Neural progenitor cell (in vitro differentiated cells): ENCODE data around the gene ZXDC. TPM values are rescaled to one million over a fixed set of nuclear protein-coding genes. Genes with fewer than 3 reads are reported as not detected.

Experiments used
- DNase-seq: peaks from one replicate; pipeline ENCODE4 v3.0.0-alpha.2; 2016; ENCODE audit warnings: low spot score
- H2AFZ ChIP-seq: fragments of 200-600 bp; sonication (generic); replicated peaks from 2 replicates; pipeline ENCODE4 v1.6.1; 2016; ENCODE audit warnings: antibody characterized with exemption
- H3F3A ChIP-seq: fragments of 200-600 bp; sonication (generic); 2 replicates; pipeline ENCODE4 v1.6.1; 2016; ENCODE audit warnings: antibody characterized with exemption, low read depth
- H3K27ac ChIP-seq: fragments of 200-600 bp; sonication (generic); 2 replicates; pipeline ENCODE4 v1.5.1; 2016; ENCODE audit warnings: mild to moderate bottlenecking
- H3K27me3 ChIP-seq: fragments of 200-600 bp; sonication (generic); 2 replicates; pipeline ENCODE4 v1.6.1; 2016; ENCODE audit warnings: mild to moderate bottlenecking, moderate library complexity
- H3K36me3 ChIP-seq: fragments of 200-600 bp; sonication (generic); 2 replicates; pipeline ENCODE4 v1.5.1; 2016
- H3K4me1 ChIP-seq: fragments of 200-600 bp; sonication (generic); 2 replicates; pipeline ENCODE4 v1.6.1; 2016; ENCODE audit warnings: mixed run types
- H3K4me2 ChIP-seq: fragments of 200-600 bp; sonication (generic); 2 replicates; pipeline ENCODE4 v1.6.1; 2016
- H3K4me3 ChIP-seq: fragments of 200-600 bp; sonication (generic); 2 replicates; pipeline ENCODE4 v1.5.1; 2016
- H3K79me2 ChIP-seq: fragments of 200-600 bp; sonication (generic); 2 replicates; pipeline ENCODE4 v1.6.1; 2016; ENCODE audit warnings: low read depth
- H3K9ac ChIP-seq: fragments of 200-600 bp; sonication (generic); 2 replicates; pipeline ENCODE4 v1.6.1; 2016
- H3K9me3 ChIP-seq: fragments of 200-600 bp; sonication (generic); 2 replicates; pipeline ENCODE4 v1.5.1; 2016; ENCODE audit warnings: low read depth
- H4K20me1 ChIP-seq: fragments of 200-600 bp; sonication (generic); 2 replicates; pipeline ENCODE4 v1.6.1; 2016; ENCODE audit warnings: low read depth
- H3K27ac Mint-ChIP-seq: 3 replicates; pipeline ENCODE4 v1.8.0; 2021; ENCODE audit warnings: mixed read lengths
- H3K27me3 Mint-ChIP-seq: 2 replicates; pipeline ENCODE4 v1.8.0; 2022; ENCODE audit warnings: low read depth, mild to moderate bottlenecking, inconsistent platforms, moderate library complexity, mixed read lengths; ENCODE audit not compliant: insufficient read depth
- H3K36me3 Mint-ChIP-seq: 3 replicates; pipeline ENCODE4 v1.8.0; 2021; ENCODE audit warnings: mixed read lengths
- H3K4me1 Mint-ChIP-seq: 3 replicates; pipeline ENCODE4 v1.8.0; 2021; ENCODE audit warnings: mixed read lengths
- H3K4me3 Mint-ChIP-seq: 3 replicates; pipeline ENCODE4 v1.8.0; 2021; ENCODE audit warnings: mild to moderate bottlenecking, moderate library complexity, mixed read lengths
- H3K9me3 Mint-ChIP-seq: 3 replicates; pipeline ENCODE4 v1.8.0; 2020; ENCODE audit warnings: mixed read lengths
- CTCF ChIP-seq: fragments of 200-600 bp; sonication (generic); IDR thresholded peaks from 2 replicates; pipeline ENCODE4 v1.5.1; 2017; ENCODE audit warnings: antibody characterized with exemption, mild to moderate bottlenecking
- EZH2 ChIP-seq: fragments of 200-600 bp; sonication (generic); IDR thresholded peaks from 2 replicates; pipeline ENCODE4 v1.6.1; 2017; ENCODE audit warnings: antibody characterized with exemption, mild to moderate bottlenecking, moderate library complexity
- EZH2phosphoT487 ChIP-seq: fragments of 200-600 bp; sonication (generic); IDR thresholded peaks from 2 replicates; pipeline ENCODE4 v1.6.1; 2017; ENCODE audit warnings: antibody characterized with exemption
- total RNA-seq: library from RNA; depleted of rRNA; stranded (reverse); fragments of >200 nt; gene quantifications from 2 replicates; pipeline ENCODE4 v1.2.3, GENCODE V29; 2015; ENCODE audit warnings: low replicate concordance

The ZXDC gene
- total RNA-seq, 1 donor from 2014 or later: 12.4 TPM

GRCh38 chr3:126390201-126390600 lies 85.5 kb downstream of the ZXDC start:
- H3F3A ChIP-seq: peaks cover 6% of the 10 kb centered on the region
- no peak overlapping the region for H3K27ac ChIP-seq
- no peaks in the 10 kb centered on the region for H3K9me3 ChIP-seq
- peaks cover 62% of the 10 kb centered on the region for H3K27me3 ChIP-seq
- Mint-ChIP-seq H3K9me3 (no peaks in the 10 kb centered on the region), H3K4me1 (peaks cover 17% of the 10 kb centered on the region), H3K4me3 (no peak overlapping the region), H3K27me3 (peaks cover 6% of the 10 kb centered on the region), H3K27ac (no peak overlapping the region), H3K36me3 (no peaks in the 10 kb centered on the region)
- no peak for TF ChIP-seq EZH2phosphoT487
- no peak for TF ChIP-seq EZH2
- no peak for TF ChIP-seq CTCF
- no peak overlapping the region for H3K4me2 ChIP-seq
- H3K79me2 ChIP-seq: no peaks in the 10 kb centered on the region
- H3K4me3 ChIP-seq: no peak overlapping the region
- H4K20me1 ChIP-seq: no peaks in the 10 kb centered on the region
- H3K9ac ChIP-seq: no peak overlapping the region
- peaks cover 10% of the 10 kb centered on the region for H3K4me1 ChIP-seq
- no peak overlapping the region for H2AFZ ChIP-seq
- H3K36me3 ChIP-seq: no peaks in the 10 kb centered on the region
- no peak for DNase-seq

- Histone ChIP-seq H3K9me3 (no peaks in the 10 kb centered on the region), H3F3A (peaks cover 6% of the 10 kb centered on the region), H3K27ac (no peak overlapping the region), H2AFZ (peak overlapping the region; percentile 72), H3K4me2 (peak overlapping the region; percentile 50), H4K20me1 (no peaks in the 10 kb centered on the region), H3K4me3 (no peak overlapping the region), H3K36me3 (no peaks in the 10 kb centered on the region), H3K4me1 (peaks cover 7% of the 10 kb centered on the region), H3K79me2 (no peaks in the 10 kb centered on the region), H3K27me3 (peaks cover 57% of the 10 kb centered on the region), H3K9ac (no peak overlapping the region)
- H3K27ac Mint-ChIP-seq: peak overlapping the region; percentile 84
- H3K36me3 Mint-ChIP-seq: no peaks in the 10 kb centered on the region
- H3K27me3 Mint-ChIP-seq: peaks cover 6% of the 10 kb centered on the region
- H3K4me1 Mint-ChIP-seq: peaks cover 15% of the 10 kb centered on the region
- H3K4me3 Mint-ChIP-seq: no peak overlapping the region
- TF ChIP-seq CTCF (no peak), EZH2 (no peak)
- H3K9me3 Mint-ChIP-seq: no peaks in the 10 kb centered on the region
- no peak for DNase-seq
These were observed 85.9 kb downstream of the ZXDC start for GRCh38 chr3:126389794-126390146.

GRCh38 chr3:126389112-126389793 lies 86.4 kb downstream of the ZXDC start:
- Histone ChIP-seq H3K79me2 (no peaks in the 10 kb centered on the region), H3K27me3 (peaks cover 53% of the 10 kb centered on the region), H3K4me1 (peaks cover 4% of the 10 kb centered on the region), H3K9ac (no peak overlapping the region), H3F3A (peaks cover 6% of the 10 kb centered on the region), H3K4me2 (peak overlapping the region; percentile 59), H3K9me3 (no peaks in the 10 kb centered on the region), H2AFZ (peak overlapping the region; percentile 72), H3K4me3 (peak overlapping the region; percentile 24), H4K20me1 (no peaks in the 10 kb centered on the region), H3K27ac (no peak overlapping the region), H3K36me3 (no peaks in the 10 kb centered on the region)
- TF ChIP-seq EZH2phosphoT487 (no peak), CTCF (peak; percentile 89), EZH2 (peak; percentile 47)
- no peaks in the 10 kb centered on the region for H3K36me3 Mint-ChIP-seq
- peaks cover 12% of the 10 kb centered on the region for H3K4me1 Mint-ChIP-seq
- peaks cover 8% of the 10 kb centered on the region for H3K27me3 Mint-ChIP-seq
- no peak overlapping the region for H3K4me3 Mint-ChIP-seq
- DNase-seq: peak; percentile 97
- peak overlapping the region; percentile 84 for H3K27ac Mint-ChIP-seq
- no peaks in the 10 kb centered on the region for H3K9me3 Mint-ChIP-seq

Other genes with a start within 250 kb of the ZXDC start
- gene KLF15, start 118.5 kb downstream of the ZXDC start, total RNA-seq: 3.3 and 7.2 TPM in 2 replicates
- 0.12 TPM in 1 of 2 replicates, not detected in the other for gene CFAP100, start 81.0 kb downstream of the ZXDC start, total RNA-seq
- not detected in 2 replicates for gene UROC1, start 41.9 kb upstream of the ZXDC start, total RNA-seq
- 0.09 and 0.34 TPM in 2 replicates for gene CHST13, start 48.3 kb upstream of the ZXDC start, total RNA-seq
- gene C3orf22, start 83.0 kb upstream of the ZXDC start, total RNA-seq: not detected in 2 replicates
- 8.5 and 10.3 TPM in 2 replicates for gene TXNRD3, start 179.2 kb upstream of the ZXDC start, total RNA-seq
- 35.7 and 46.2 TPM in 2 replicates for gene CHCHD6, start 228.3 kb upstream of the ZXDC start, total RNA-seq